HepG2 (cell line): ENCODE data around the gene RTN1. TPM values are rescaled to one million over a fixed set of nuclear protein-coding genes. Genes with fewer than 3 reads are reported as not detected.

ENCODE experiments used
- ATAC-seq: fragments of 200-7000 bp; cut with Tn5 transposase; 3 replicates; pipeline ENCODE4 v1.9.1; 2020; ENCODE audit warnings: mild to moderate bottlenecking, moderate library complexity
- BruUV-seq: library from RNA; stranded (reverse); fragments of 400-500 nt; replicated peaks from 2 replicates; lab custom pipeline; 2021; lab: Mats Ljungman, UMichigan
- CTCF ChIA-PET: fragments of 300-600 bp; formaldehyde crosslinking; extraction: SDS; loops from one replicate; lab custom pipeline; 2021; ENCODE audit warnings: low total read pairs, inconsistent platforms, low intra/inter-chr PET ratio; lab: Yijun Ruan, JAX
- POLR2A ChIA-PET: fragments of 350-600 bp; sonication (Branson Sonifier 250); formaldehyde crosslinking; loops from one replicate; lab custom pipeline; 2020; ENCODE audit warnings: antibody characterized with exemption, inconsistent platforms; lab: Yijun Ruan, JAX
- DNase-seq: peaks from one replicate; pipeline ENCODE4 v3.0.0-alpha.2; 2015; ENCODE audit warnings: low spot score
- FAIRE-seq: peaks from 3 replicates; lab custom pipeline; 2011; peaks lifted over from hg19 to GRCh38; lab: Jason Lieb, UNC
- H2AFZ ChIP-seq: one replicate; pipeline ENCODE4 v1.6.1; 2011; ENCODE audit warnings: low read length, inconsistent platforms
- H3K27ac ChIP-seq: fragments of 300-600 bp; 3 replicates; pipeline ENCODE4 v1.8.0; 2011; ENCODE audit warnings: mixed run types, mild to moderate bottlenecking, mixed read lengths, low read length, inconsistent platforms; ENCODE audit not compliant: insufficient read depth; ENCODE audit errors: extremely low read length
- H3K27me3 ChIP-seq, 2 experiments: fragments of 200-600 bp in 1 of 2; 2 replicates in 1 of 2; 3 replicates in 1 of 2; pipeline versions ENCODE4 v1.6.0 to v1.8.0; 2011; ENCODE audit warnings: low read length in 2 of 2, mild to moderate bottlenecking in 2 of 2, moderate library complexity in 2 of 2, inconsistent platforms in 1 of 2; ENCODE audit not compliant: insufficient read depth in 2 of 2, control insufficient read depth in 1 of 2
- H3K36me3 ChIP-seq, 2 experiments: fragments of 200-600 bp in 1 of 2; replicated peaks in 1 of 2; 2 replicates in 1 of 2; 3 replicates in 1 of 2; pipeline versions ENCODE4 v1.5.1 to v1.8.0; 2011; ENCODE audit warnings: low read length in 2 of 2, inconsistent platforms in 1 of 2; ENCODE audit not compliant: insufficient read depth in 2 of 2, control insufficient read depth in 1 of 2
- H3K4me1 ChIP-seq: 2 replicates; pipeline ENCODE4 v1.5.1; 2012; ENCODE audit warnings: low read length, inconsistent platforms; ENCODE audit not compliant: insufficient read depth
- H3K4me2 ChIP-seq: 2 replicates; pipeline ENCODE4 v1.6.0; 2011; ENCODE audit warnings: low read depth, low read length, inconsistent platforms
- H3K4me3 ChIP-seq, 3 experiments: fragments of 200-600 bp in 1 of 3; sonication (generic), shearing (Covaris generic) in 1 of 3; replicated peaks in 1 of 3; 2 replicates each; pipeline ENCODE4 v1.5.1; 2011 to 2016; ENCODE audit warnings: low read length in 3 of 3, inconsistent platforms in 2 of 3, low read depth in 2 of 3, mild to moderate bottlenecking in 2 of 3, control low read depth in 1 of 3, mixed read lengths in 1 of 3; ENCODE audit not compliant: insufficient read depth in 1 of 3
- H3K79me2 ChIP-seq: one replicate; pipeline ENCODE4 v1.6.1; 2011; ENCODE audit warnings: low read length, inconsistent platforms; ENCODE audit not compliant: insufficient read depth
- H3K9ac ChIP-seq: 2 replicates; pipeline ENCODE4 v1.6.0; 2011; ENCODE audit warnings: mild to moderate bottlenecking, low read depth, low read length, inconsistent platforms; ENCODE audit not compliant: insufficient read depth
- H3K9me3 ChIP-seq: 2 replicates; pipeline ENCODE4 v1.5.1; 2012; ENCODE audit warnings: mild to moderate bottlenecking, low read length
- H4K20me1 ChIP-seq: 2 replicates; pipeline ENCODE4 v1.6.0; 2011; ENCODE audit warnings: inconsistent platforms, mild to moderate bottlenecking, low read length, moderate library complexity; ENCODE audit not compliant: insufficient read depth
- CSRNP2 ChIP-seq: sonication (generic); formaldehyde crosslinking; conservative IDR thresholded peaks from 2 replicates; pipeline ENCODE4 v1.8.0; 2022; ENCODE audit warnings: low read depth, missing genetic modification reagents
- FOXM1 ChIP-seq: sonication (generic); formaldehyde crosslinking; IDR thresholded peaks from 2 replicates; pipeline ENCODE4 v1.5.0; 2020; ENCODE audit warnings: missing genetic modification reagents
- TFAP4 ChIP-seq: sonication (generic); IDR thresholded peaks from 2 replicates; pipeline ENCODE4 v1.6.1; 2016; ENCODE audit warnings: low read depth, borderline replicate concordance
- ZBTB21 ChIP-seq: sonication (generic); formaldehyde crosslinking; IDR thresholded peaks from 2 replicates; pipeline ENCODE4 v1.4.0; 2020; ENCODE audit warnings: missing genetic modification reagents
- ZBTB39 ChIP-seq: sonication (generic); formaldehyde crosslinking; IDR thresholded peaks from 2 replicates; pipeline ENCODE4 v1.5.0; 2020; ENCODE audit warnings: missing genetic modification reagents
- ZNF552 ChIP-seq: sonication (generic); formaldehyde crosslinking; IDR thresholded peaks from 2 replicates; pipeline ENCODE4 v1.9.0; 2022; ENCODE audit warnings: missing genetic modification reagents, mild to moderate bottlenecking, borderline replicate concordance
- ZNF567 ChIP-seq: sonication (generic); formaldehyde crosslinking; IDR thresholded peaks from 2 replicates; pipeline ENCODE4 v1.8.1; 2023; ENCODE audit warnings: mild to moderate bottlenecking, missing genetic modification reagents, borderline replicate concordance
- in situ Hi-C: cut with HindIII; loops from 2 replicates; pipeline ENCODE4 v1.10.0; 2017; ENCODE audit warnings: low pct_unique_long_range_greater_than_20kb; ENCODE audit not compliant: extremely low pct_ligation_motif_present
- intact Hi-C: fragments of 100-400 bp; cut with micrococcal nuclease; formaldehyde crosslinking; loops from one replicate; pipeline ENCODE4 v1.10.0; 2022; ENCODE audit not compliant: unreplicated experiment
- polyA plus RNA-seq, 8 experiments: library from polyadenylated mRNA; depleted of rRNA in 3 of 8; stranded (reverse) in 7 of 8; unstranded in 1 of 8; fragments of >200 nt; fragmentation: Illumina TruSeq in 4 of 8; extraction: Trizol in 4 of 8; gene quantifications; 2 replicates each; pipeline versions ENCODE4 v1.2.1 to v1.2.3, GENCODE V29; 2011 to 2016; ENCODE audit warnings: low read depth in 4 of 8, missing spikeins in 1 of 8, mixed read lengths in 1 of 8; ENCODE audit not compliant: insufficient read depth in 1 of 8
- total RNA-seq, 5 experiments: library from RNA; depleted of rRNA; stranded (reverse); fragments of >200 nt; fragmentation: Illumina TruSeq; extraction: Trizol; gene quantifications; 2 replicates each; pipeline ENCODE4 v1.2.3, GENCODE V29; 2016; ENCODE audit warnings: low read depth in 1 of 5
- TF ChIP-seq, protein P1 (sequence below): IDR thresholded peaks from 2 replicates; pipeline ENCODE4 v1.6.1; 2016; ENCODE audit warnings: missing biosample characterization, missing genetic modification reagents, low read depth
- TF ChIP-seq, protein P2 (sequence below): sonication (generic); formaldehyde crosslinking; IDR thresholded peaks from 2 replicates; pipeline ENCODE4 v1.8.0; 2022; ENCODE audit warnings: mild to moderate bottlenecking, missing genetic modification reagents, moderate library complexity
- TF ChIP-seq, protein P3 (sequence below), 2 experiments: IDR thresholded peaks; 2 replicates each; pipeline ENCODE4 v1.6.1; 2011 to 2012; ENCODE audit warnings: low read length in 2 of 2, borderline replicate concordance in 1 of 2, low read depth in 1 of 2, mild to moderate bottlenecking in 1 of 2, moderate library complexity in 1 of 2

Gene RTN1
- total and polyA plus RNA-seq, 2 of the 13 experiments (the other 11 are each of a cell fraction or from before 2014, with no cell fraction given): 0.04 to 0.18 TPM

GRCh38 chr14:59753512-59753911 lies 117.1 kb downstream of the RTN1 start:
- no peak overlapping the region for H3K4me2 ChIP-seq
- H3K9ac ChIP-seq: no peak overlapping the region
- BruUV-seq: no TSS peak
- FAIRE-seq: no peak
- in situ Hi-C loops: no loop called here
- ChIA-PET CTCF (no interaction called here), POLR2A (no interaction called here)
- intact Hi-C loops: no loop called here
- no peaks in the 10 kb centered on the region for H3K36me3 ChIP-seq
- no peaks in the 10 kb centered on the region for H3K27me3 ChIP-seq
- DNase-seq: no peak
- H3K9me3 ChIP-seq: no peaks in the 10 kb centered on the region
- H3K27ac ChIP-seq: no peak overlapping the region
- no peaks in the 10 kb centered on the region for H3K4me1 ChIP-seq
- no peak overlapping the region for H2AFZ ChIP-seq
- H3K4me3 ChIP-seq: no peak overlapping the region
- TF ChIP-seq FOXM1 (CRISPR knock-in tag): no peak
- no peak for TF ChIP-seq ZBTB39 (CRISPR knock-in tag)
- no peak for TF ChIP-seq TFAP4
- TF ChIP-seq, protein P1, sequence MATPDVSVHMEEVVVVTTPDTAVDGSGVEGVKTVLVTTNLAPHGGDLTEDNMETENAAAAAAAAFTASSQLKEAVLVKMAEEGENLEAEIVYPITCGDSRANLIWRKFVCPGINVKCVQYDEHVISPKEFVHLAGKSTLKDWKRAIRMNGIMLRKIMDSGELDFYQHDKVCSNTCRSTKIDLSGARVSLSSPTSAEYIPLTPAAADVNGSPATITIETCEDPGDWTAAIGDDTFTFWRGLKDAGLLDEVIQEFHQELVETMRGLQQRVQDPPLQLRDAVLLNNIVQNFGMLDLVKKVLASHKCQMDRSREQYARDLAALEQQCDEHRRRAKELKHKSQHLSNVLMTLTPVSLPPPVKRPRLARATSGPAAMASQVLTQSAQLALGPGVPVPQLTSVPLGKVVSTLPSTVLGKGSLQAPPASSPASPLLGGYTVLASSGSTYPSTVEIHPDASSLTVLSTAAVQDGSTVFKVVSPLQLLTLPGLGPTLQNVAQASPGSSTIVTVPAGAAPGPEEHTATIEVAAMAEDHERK (CRISPR knock-in tag): no peak
- no peak for TF ChIP-seq ZNF567 (CRISPR knock-in tag)
- TF ChIP-seq CSRNP2 (CRISPR knock-in tag): no peak
- no peak for TF ChIP-seq ZNF552 (CRISPR knock-in tag)
- TF ChIP-seq ZBTB21: no peak
- TF ChIP-seq, protein P2, sequence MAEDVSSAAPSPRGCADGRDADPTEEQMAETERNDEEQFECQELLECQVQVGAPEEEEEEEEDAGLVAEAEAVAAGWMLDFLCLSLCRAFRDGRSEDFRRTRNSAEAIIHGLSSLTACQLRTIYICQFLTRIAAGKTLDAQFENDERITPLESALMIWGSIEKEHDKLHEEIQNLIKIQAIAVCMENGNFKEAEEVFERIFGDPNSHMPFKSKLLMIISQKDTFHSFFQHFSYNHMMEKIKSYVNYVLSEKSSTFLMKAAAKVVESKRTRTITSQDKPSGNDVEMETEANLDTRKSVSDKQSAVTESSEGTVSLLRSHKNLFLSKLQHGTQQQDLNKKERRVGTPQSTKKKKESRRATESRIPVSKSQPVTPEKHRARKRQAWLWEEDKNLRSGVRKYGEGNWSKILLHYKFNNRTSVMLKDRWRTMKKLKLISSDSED (CRISPR knock-in tag): no peak
- TF ChIP-seq, protein P3, sequence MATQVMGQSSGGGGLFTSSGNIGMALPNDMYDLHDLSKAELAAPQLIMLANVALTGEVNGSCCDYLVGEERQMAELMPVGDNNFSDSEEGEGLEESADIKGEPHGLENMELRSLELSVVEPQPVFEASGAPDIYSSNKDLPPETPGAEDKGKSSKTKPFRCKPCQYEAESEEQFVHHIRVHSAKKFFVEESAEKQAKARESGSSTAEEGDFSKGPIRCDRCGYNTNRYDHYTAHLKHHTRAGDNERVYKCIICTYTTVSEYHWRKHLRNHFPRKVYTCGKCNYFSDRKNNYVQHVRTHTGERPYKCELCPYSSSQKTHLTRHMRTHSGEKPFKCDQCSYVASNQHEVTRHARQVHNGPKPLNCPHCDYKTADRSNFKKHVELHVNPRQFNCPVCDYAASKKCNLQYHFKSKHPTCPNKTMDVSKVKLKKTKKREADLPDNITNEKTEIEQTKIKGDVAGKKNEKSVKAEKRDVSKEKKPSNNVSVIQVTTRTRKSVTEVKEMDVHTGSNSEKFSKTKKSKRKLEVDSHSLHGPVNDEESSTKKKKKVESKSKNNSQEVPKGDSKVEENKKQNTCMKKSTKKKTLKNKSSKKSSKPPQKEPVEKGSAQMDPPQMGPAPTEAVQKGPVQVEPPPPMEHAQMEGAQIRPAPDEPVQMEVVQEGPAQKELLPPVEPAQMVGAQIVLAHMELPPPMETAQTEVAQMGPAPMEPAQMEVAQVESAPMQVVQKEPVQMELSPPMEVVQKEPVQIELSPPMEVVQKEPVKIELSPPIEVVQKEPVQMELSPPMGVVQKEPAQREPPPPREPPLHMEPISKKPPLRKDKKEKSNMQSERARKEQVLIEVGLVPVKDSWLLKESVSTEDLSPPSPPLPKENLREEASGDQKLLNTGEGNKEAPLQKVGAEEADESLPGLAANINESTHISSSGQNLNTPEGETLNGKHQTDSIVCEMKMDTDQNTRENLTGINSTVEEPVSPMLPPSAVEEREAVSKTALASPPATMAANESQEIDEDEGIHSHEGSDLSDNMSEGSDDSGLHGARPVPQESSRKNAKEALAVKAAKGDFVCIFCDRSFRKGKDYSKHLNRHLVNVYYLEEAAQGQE (IDR thresholded peaks at IDR 0.05; ENCODE audit: borderline replicate concordance in 1 of 2, low read depth in 1 of 2, low read length in 2 of 2): no peak
- no peaks in the 10 kb centered on the region for H4K20me1 ChIP-seq
- no peaks in the 10 kb centered on the region for H3K79me2 ChIP-seq
- no peak for ATAC-seq
